Stimulated activated CD8-positive, alpha-beta memory T cell treated with anti-CD3 and anti-CD28 coated beads, Interleukin-7, amount 100 ng/mL, for 48 hours (primary cell): ENCODE measurements around the gene UBAC2.

Experiments
- DNase-seq, 2 donors: peaks; one replicate each; pipeline ENCODE4 v3.0.0-alpha.2; 2020; ENCODE audit warnings: low read depth in 1 of 2; ENCODE audit errors: extremely low read depth in 1 of 2

Gene UBAC2

DNA sequence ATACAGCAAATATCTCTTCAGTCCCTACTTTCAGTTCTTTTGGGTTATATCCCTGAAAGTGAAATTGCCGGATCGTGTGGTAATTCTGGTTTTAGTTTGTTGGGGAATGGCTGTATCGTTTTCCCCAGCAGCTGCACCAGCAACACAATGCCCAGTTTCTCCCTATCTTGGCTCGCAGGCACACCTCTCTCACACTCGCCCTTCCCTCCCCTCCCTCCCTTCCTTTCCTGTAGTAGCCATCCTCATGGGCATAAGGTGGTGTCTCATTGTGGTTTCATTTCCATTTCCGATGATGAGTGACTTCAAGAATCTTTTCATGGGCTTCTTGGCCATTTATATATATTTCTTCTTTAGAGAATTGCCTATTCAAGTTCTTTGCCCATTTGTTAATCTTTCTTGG lies 66.2 kb downstream of the UBAC2 start:
- no peak for DNase-seq

- no peak for DNase-seq
Measured at GRCh38 chr13:99267927-99268326, 67.3 kb downstream of the UBAC2 start.

DNA sequence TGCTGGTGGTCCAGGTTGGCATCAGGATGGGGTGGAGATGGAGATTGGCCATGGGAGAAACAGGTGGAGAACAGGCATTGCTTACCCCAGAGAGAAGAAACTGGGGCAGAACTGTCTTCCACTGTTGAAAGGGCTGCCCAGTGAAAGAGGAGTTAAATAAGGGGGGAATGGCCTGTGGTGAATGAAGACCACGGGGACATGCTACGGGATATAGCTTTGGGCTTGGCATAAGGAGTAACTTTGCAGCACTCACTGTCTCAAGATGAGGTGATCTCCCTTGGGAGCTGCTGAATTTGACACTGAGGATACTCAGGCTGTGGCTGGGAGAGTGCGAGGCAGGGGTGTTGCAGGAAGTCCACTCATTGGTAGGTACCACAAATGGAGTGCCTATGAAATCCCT lies 68.2 kb downstream of the UBAC2 start:
- no peak for DNase-seq

GRCh38 chr13:99269627-99270241 lies 69.1 kb downstream of the UBAC2 start:
- no peak for DNase-seq

DNA sequence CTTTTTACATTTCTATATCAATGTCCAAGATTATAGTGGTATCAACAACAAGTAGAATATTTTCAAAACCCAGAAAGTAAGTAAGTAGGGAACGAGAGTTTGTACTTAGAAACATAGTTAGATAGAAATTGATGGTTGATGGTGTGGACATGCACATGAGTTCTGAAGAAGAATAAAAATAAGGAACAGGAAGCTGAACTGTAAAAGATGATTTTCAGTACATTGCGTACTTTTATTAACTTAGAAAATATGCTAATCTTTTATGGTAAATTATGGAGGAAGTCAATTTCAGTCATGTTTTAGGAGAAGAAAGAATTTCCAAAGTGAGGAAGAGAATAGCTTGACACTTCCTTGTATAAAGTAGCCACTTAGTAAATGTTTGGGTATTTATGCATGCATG lies 69.9 kb downstream of the UBAC2 start:
- no peak for DNase-seq

GRCh38 chr13:99271249-99271648 lies 70.6 kb downstream of the UBAC2 start:
- DNase-seq: no peak

DNA sequence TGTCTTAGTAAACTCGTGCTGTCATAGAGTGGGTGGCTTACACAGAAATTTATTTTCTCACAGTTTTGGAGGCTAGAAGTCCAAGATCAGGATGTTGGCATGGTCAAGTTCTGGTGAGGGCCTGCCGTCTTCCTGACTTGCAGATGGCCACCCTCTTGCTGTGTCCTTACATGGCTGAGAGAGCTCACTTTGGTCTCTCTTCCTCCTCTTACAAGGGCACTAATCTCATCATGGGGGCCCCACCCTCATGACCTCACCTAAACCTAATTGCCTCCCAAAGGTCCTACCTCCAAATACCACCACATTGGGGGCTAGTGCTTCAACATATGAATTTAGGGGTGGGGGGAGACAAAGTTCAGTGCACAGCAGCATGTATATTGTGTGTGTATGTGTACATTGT lies 71.8 kb downstream of the UBAC2 start:
- no peak for DNase-seq

- no peak for DNase-seq
Measured at GRCh38 chr13:99273128-99273527, 72.5 kb downstream of the UBAC2 start.

DNA sequence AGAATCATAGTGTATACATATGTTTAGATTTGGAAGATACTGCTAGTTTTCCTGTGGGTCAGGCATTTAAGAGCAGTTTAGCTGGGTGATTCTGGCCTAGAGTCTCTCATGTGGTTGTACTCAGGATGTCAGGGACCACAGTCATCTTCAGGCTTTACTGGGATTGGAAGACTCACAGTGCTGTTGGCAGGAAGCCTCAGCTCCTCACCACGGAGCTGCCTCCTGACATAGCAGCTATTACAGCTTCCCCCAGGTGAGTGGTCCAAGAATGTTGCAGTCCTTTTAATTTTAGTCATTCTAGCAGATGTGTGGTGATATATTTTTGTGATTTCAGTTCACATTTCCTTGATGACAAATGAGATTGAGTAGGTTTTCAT lies 74.4 kb downstream of the UBAC2 start:
- peak in 1 of 2 donors; percentile 49 for DNase-seq

DNA sequence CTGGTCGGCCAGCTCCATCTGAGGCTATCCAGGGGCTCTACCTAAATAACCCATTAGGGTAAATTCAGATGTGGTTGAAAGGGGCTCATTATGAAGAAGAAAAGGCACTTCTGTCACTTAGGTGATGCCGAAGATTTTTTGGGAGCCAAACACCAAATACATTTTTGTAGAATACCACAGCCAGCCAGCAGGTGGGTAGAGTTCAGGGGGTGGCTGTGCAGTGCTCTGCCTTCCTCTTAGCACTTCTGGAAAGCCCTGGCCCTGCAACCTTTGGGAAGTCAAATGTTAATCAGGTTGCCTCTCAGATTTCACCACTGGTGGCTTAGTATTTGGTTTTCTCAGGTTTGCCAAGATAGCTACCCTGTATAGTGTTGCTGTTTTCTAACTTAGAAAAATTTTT lies 76.1 kb downstream of the UBAC2 start:
- no peak for DNase-seq

GRCh38 chr13:99277629-99278028 lies 77.0 kb downstream of the UBAC2 start:
- DNase-seq: no peak

- no peak for DNase-seq
Measured at GRCh38 chr13:99278200-99278599, 77.5 kb downstream of the UBAC2 start.

GRCh38 chr13:99278843-99279242 lies 78.2 kb downstream of the UBAC2 start:
- no peak for DNase-seq

GRCh38 chr13:99279637-99280036 lies 79.0 kb downstream of the UBAC2 start:
- no peak for DNase-seq

GRCh38 chr13:99280166-99280565 lies 79.5 kb downstream of the UBAC2 start:
- DNase-seq: no peak

- DNase-seq: no peak
Measured at GRCh38 chr13:99281811-99282263, 81.2 kb downstream of the UBAC2 start.

GRCh38 chr13:99282264-99283231 lies 81.9 kb downstream of the UBAC2 start:
- no peak for DNase-seq

DNA sequence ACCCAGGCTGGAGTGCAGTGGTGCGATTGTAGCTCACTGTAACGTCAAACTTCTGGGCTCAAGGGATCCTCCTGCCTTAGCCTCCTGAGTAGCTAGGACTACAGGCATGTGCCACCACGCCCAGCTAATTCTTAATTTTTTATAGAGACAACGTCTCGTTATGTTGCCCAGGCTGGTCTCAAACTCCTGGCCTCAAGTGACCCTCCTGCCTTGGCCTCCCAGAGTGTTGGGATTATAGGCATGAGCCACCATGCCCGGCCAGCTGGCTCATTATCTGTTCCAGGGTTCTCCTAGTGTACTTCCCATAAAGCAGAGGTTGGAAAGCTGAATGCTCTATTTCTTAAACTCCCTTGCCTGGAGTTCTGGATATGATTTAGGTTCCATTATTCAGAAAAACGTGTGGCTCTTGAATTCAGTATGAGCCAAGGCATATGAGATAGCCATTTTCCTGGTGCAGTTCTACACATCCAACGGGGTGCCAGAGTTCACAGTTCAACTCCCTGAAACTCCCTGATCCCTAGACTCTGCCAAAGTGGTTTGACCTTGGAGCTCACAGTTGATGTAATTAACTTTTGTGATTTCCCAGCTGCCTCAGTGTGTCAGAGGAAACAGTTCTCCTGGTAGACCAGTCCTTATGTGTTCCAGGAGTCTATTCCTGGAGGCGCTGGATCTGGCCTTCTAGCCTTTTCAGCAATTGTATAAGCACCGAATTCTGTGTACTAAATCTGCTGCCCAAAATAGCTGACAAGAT lies 85.0 kb downstream of the UBAC2 start:
- no peak for DNase-seq

- no peak for DNase-seq
Measured at GRCh38 chr13:99287551-99287950, 86.9 kb downstream of the UBAC2 start.

DNA sequence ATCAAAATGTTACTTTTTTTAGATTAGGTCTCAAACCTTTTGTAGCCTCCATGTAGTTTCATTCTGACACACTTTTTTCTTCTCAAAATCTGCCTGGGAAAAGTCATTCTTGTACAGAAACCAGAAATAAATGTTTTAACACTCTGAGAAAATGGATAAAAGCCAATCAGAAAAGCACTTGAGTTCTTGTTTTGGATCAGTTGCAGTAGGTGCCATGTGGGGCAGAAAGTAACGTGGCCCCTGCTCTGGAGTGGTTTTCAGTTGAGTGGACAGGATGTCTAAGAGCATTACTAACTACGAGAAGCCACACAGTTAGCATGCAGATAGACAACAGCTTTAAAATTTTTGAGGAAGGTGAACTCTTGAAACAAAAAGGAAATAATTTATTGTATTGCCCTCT lies 87.4 kb downstream of the UBAC2 start:
- DNase-seq: peak in 1 of 2 donors; percentile 53

DNA sequence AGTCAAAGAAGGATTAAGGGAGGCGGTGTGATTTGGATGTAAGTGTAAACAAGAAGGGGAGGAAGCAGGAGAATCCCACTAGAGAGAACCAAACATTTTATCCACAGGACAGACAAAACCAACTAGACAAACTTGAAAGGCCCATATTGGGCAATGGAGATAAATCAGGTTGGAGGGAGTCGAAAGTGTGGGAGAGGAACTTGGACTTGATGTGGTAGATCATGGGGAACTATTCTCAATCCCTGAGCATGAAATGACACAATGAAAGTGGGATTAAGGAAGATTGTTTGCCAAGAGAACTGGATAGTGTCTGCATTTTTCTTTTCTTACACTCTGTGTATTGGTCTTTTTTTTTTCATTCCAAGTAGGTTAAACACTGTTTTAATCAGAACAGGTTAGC lies 88.6 kb downstream of the UBAC2 start:
- no peak for DNase-seq
